Measurements from ENCODE around the gene PTPRE. TPM values are rescaled to one million over a fixed set of nuclear protein-coding genes. Genes with fewer than 3 reads are reported as not detected.

PTPRE gene
- 10 to 100 TPM; 11.2 to 21.1 (median 13.8) TPM for total RNA-seq
- polyA plus RNA-seq: 6.7 TPM
- long read RNA-seq, donor 1, full-length matches to known transcripts: 5 of 29 reads
- long read RNA-seq, donor 1, partial matches to known transcripts: 10 of 29 reads
- long read RNA-seq, donor 1, other reads (novel, unspliced or antisense): 14 of 29 reads
- long read RNA-seq, donor 2, full-length matches to known transcripts: 2 of 11 reads
- long read RNA-seq, donor 2, partial matches to known transcripts: 4 of 11 reads
- long read RNA-seq, donor 2, other reads (novel, unspliced or antisense): 5 of 11 reads
- long read RNA-seq, donor 3, full-length matches to known transcripts: 5 of 37 reads
- long read RNA-seq, donor 3, partial matches to known transcripts: 10 of 37 reads
- long read RNA-seq, donor 3, other reads (novel, unspliced or antisense): 22 of 37 reads
- long read RNA-seq, donor 4, full-length matches to known transcripts: 1 of 9 reads
- long read RNA-seq, donor 4, partial matches to known transcripts: 1 of 9 reads
- long read RNA-seq, donor 4, other reads (novel, unspliced or antisense): 7 of 9 reads

- 8% methylated on average over 78 of the region's 78 CpGs for WGBS
Observed at GRCh38 chr10:127906548-127907377, at the start of gene PTPRE. TSS of gene PTPRE (plus strand) at chr10:127907103. CDS start at chr10:128040882, 133,779 bp downstream.

GRCh38 chr10:127860592-127860991, 46.3 kb upstream of the PTPRE start:
- intact Hi-C loops (cut with DNase I): no loop called here
- WGBS: 91% methylated on average over 6 of the region's 6 CpGs
- H3K4me1 ChIP-seq (ENCODE audit: control insufficient read depth, insufficient read depth, low read length): no peaks in the 10 kb centered on the region
- no peaks in the 10 kb centered on the region for H3K27me3 ChIP-seq (ENCODE audit: control insufficient read depth, insufficient read depth)
- H3K9me3 ChIP-seq (ENCODE audit: control insufficient read depth, low read length): no peaks in the 10 kb centered on the region
- no peak for ATAC-seq
- no peak overlapping the region for H3K27ac ChIP-seq (ENCODE audit: low read length)
- no peak overlapping the region for H3K4me3 ChIP-seq (ENCODE audit: low read length)
- DNase-seq: no peak

More at GRCh38 chr10:127906548-127907377, at the start of gene PTPRE:
- Histone ChIP-seq H3K9me3 (ENCODE audit: control insufficient read depth, low read length) (no peaks in the 10 kb centered on the region), H3K27ac (ENCODE audit: low read length) (peak within 1 kb of the TSS; percentile 55), H3K27me3 (ENCODE audit: control insufficient read depth, insufficient read depth) (no peaks in the 10 kb centered on the region), H3K4me3 (ENCODE audit: low read length) (peak within 1 kb of the TSS; percentile 74), H3K4me1 (ENCODE audit: control insufficient read depth, insufficient read depth, low read length) (peaks cover 8% of the 10 kb centered on the region)
- ATAC-seq (peak; percentile 87 to 93), DNase-seq (peak; percentile 79 to 91 (median 90))
- intact Hi-C loops (cut with DNase I): loop anchor here (1.0 to 10.0 kb wide), 6 partner anchors 104 to 162 kb away; no protein-coding TSS in a partner anchor

DNA sequence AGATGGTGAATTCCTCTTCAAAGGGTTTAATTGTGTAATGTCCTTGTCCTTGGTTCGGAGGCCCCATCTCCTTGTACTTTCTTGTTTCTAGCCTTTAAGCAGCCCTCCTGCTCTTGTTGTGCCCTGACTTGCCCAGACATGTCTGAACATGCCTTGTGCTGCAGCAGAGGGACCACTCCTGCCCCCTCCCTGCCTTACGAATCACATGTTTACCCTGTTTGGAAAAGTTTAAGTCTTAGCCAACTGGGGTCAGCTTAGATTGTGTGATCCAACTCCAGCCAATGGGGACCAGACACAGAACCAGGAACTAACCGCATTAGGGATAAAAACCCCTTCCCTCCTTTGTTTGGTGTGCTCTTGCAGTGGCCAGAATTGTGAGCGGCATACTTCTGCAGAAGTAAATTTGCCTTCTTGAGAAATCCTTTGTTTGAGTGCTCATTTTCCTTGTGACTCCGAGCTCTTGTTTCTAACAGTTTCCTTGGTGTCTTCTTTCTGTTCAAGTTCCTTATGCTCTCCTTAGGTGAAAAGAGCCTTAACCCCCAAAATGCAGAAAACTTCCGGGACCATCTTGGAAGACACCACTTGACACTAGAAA, 43.6 kb upstream of the PTPRE start:
- H3K9me3 ChIP-seq (ENCODE audit: control insufficient read depth, low read length): no peaks in the 10 kb centered on the region
- 94% methylated on average over 6 of the region's 6 CpGs for WGBS
- DNase-seq: no peak
- H3K4me1 ChIP-seq (ENCODE audit: control insufficient read depth, insufficient read depth, low read length): no peaks in the 10 kb centered on the region
- H3K27ac ChIP-seq (ENCODE audit: low read length): no peak overlapping the region
- intact Hi-C loops (cut with DNase I): no loop called here
- no peaks in the 10 kb centered on the region for H3K27me3 ChIP-seq (ENCODE audit: control insufficient read depth, insufficient read depth)
- ATAC-seq: no peak
- H3K4me3 ChIP-seq (ENCODE audit: low read length): no peak overlapping the region

GRCh38 chr10:127866276-127867013, 40.5 kb upstream of the PTPRE start:
- Histone ChIP-seq H3K27ac (ENCODE audit: low read length) (no peak overlapping the region), H3K27me3 (ENCODE audit: control insufficient read depth, insufficient read depth) (no peaks in the 10 kb centered on the region), H3K4me3 (ENCODE audit: low read length) (no peak overlapping the region), H3K9me3 (ENCODE audit: control insufficient read depth, low read length) (no peaks in the 10 kb centered on the region), H3K4me1 (ENCODE audit: control insufficient read depth, insufficient read depth, low read length) (no peaks in the 10 kb centered on the region)
- ATAC-seq (no peak), DNase-seq (no peak)
- intact Hi-C loops (cut with DNase I): no loop called here
- WGBS: 67% methylated on average over 8 of the region's 8 CpGs

DNA sequence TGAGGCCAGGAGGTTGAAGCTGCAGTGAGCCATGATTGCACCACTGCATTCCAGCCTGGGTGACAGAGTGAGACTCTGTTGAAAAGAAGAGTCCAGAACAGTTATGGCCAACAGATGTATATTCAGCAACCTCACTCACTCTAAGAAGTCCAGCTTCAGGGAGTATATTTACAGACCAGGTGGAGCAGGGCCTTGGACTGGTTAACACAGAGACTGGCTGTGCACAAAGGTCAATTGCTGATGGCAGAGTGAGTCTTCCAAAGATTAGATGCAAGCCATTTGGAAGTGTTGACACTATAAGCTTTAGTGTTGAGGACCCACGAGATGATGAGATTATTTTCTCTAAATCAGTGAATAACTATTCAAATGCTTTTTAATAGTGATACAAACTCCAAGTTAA, 39.1 kb upstream of the PTPRE start:
- H3K9me3 ChIP-seq (ENCODE audit: control insufficient read depth, low read length): no peaks in the 10 kb centered on the region
- no peaks in the 10 kb centered on the region for H3K27me3 ChIP-seq (ENCODE audit: control insufficient read depth, insufficient read depth)
- ATAC-seq: no peak
- DNase-seq: no peak
- H3K4me1 ChIP-seq (ENCODE audit: control insufficient read depth, insufficient read depth, low read length): no peaks in the 10 kb centered on the region
- no peak overlapping the region for H3K27ac ChIP-seq (ENCODE audit: low read length)
- WGBS: 69% methylated on average over 1 of the region's 1 CpG
- intact Hi-C loops (cut with DNase I): no loop called here
- no peak overlapping the region for H3K4me3 ChIP-seq (ENCODE audit: low read length)

GRCh38 chr10:127869329-127869728, 37.6 kb upstream of the PTPRE start:
- DNase-seq: no peak
- Histone ChIP-seq H3K9me3 (ENCODE audit: control insufficient read depth, low read length) (no peaks in the 10 kb centered on the region), H3K27me3 (ENCODE audit: control insufficient read depth, insufficient read depth) (no peaks in the 10 kb centered on the region), H3K4me1 (ENCODE audit: control insufficient read depth, insufficient read depth, low read length) (no peaks in the 10 kb centered on the region), H3K27ac (ENCODE audit: low read length) (no peak overlapping the region), H3K4me3 (ENCODE audit: low read length) (no peak overlapping the region)
- no peak for ATAC-seq
- intact Hi-C loops (cut with DNase I): no loop called here

DNA sequence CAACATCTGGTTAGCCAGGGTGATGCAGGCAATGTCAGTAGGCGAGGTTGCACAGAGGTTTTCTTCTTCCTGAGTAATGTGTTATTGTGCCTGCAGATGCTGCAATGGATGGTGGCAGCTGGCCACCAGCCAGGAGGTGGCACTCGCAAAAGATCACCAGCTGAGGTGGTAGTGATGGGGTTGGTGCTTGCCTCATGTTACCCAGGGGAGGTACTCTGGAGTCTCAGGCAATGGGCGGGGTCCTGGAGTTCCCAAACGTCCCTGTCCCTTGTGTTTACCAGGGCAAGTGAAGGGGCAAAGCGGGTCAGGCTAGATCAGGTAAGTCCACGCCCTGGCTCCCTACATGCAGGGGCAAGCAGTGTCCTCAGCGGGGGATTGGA, 35.3 kb upstream of the PTPRE start:
- WGBS: 60% methylated on average over 7 of the region's 7 CpGs
- intact Hi-C loops (cut with DNase I): no loop called here

DNA sequence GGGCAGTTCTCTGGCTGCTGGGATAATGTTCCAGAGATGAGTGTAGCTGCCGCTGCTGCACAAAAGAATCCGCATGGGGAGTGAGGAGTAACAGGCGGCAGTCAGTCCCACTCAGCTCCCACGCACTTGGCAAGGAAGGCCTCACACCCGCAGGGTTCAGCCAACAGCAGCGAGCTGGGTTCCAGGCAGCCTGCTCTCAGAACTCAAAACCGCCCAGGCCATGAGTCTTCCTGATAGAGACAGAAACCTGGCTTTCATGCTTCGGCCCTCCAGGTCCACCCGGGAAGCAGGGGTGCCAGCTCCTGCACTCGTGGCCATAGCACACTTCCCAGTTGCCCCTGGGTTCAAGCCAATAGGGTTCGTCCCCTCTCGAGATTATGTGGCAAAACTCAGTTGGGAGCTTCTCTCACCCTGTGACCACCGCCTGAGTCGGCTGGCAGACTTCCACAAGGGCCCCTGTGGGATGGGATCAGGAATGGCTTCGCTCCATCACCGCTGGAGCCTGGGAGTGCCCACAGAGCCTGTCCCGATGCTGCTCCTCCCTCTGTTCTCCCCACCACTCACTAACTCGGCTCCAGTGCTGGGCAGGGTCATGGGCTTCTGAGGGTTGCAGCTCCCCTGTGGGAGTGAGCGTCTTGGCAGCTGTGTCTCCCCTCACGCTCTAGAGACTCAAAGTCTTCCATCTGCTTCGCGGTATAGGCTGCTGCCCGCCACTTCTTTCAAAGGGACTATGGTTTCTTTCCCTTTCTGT, 34.7 kb upstream of the PTPRE start:
- Histone ChIP-seq H3K4me1 (ENCODE audit: control insufficient read depth, insufficient read depth, low read length) (no peaks in the 10 kb centered on the region), H3K4me3 (ENCODE audit: low read length) (no peak overlapping the region), H3K27me3 (ENCODE audit: control insufficient read depth, insufficient read depth) (no peaks in the 10 kb centered on the region), H3K9me3 (ENCODE audit: control insufficient read depth, low read length) (no peaks in the 10 kb centered on the region), H3K27ac (ENCODE audit: low read length) (no peak overlapping the region)
- DNase-seq (peak; percentile 67 to 87 (median 82)), ATAC-seq (peak; percentile 83)
- intact Hi-C loops (cut with DNase I): no loop called here
- WGBS: 51% methylated on average over 23 of the region's 23 CpGs

More for the DNA sequence above, 35.3 kb upstream of the PTPRE start:
- no peaks in the 10 kb centered on the region for H3K27me3 ChIP-seq (ENCODE audit: control insufficient read depth, insufficient read depth)
- DNase-seq (no peak), ATAC-seq (no peak)
- no peak overlapping the region for H3K27ac ChIP-seq (ENCODE audit: low read length)
- H3K9me3 ChIP-seq (ENCODE audit: control insufficient read depth, low read length): no peaks in the 10 kb centered on the region
- H3K4me1 ChIP-seq (ENCODE audit: control insufficient read depth, insufficient read depth, low read length): no peaks in the 10 kb centered on the region
- H3K4me3 ChIP-seq (ENCODE audit: low read length): no peak overlapping the region

DNA sequence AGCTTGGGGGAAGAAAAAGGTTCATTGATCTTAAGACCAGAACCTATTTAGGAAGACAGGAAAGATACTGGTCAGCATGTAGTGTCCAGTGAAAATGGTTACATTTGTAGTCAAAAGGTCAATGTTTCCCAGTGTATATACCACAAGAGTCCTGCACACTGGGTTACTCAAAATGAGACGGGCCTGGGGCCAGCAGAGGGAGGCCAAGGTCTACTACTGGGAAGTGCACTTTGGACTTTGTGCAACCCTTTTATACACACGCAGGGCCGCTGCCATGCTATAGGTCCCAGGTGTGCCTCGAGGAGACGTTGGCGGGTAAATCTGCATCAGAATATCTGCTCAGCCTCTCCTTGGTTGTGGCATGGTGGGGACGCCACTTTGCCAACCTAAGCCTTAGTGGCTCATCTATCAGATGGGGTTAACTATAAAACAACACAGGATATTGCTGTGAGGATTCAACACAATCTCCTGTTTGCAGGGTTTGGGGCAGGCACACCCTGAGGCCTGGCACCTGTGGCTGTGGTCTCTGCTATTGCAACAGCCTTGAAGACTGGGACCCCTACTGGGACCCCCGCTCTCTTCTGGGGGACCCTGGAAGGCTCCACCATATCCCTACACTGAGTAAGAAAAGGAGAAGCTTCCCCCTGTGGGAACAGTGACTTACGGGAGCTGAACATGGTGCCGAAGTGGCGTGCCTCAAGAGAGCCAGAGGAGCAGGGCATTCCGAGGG, 33.9 kb upstream of the PTPRE start:
- no peak overlapping the region for H3K27ac ChIP-seq (ENCODE audit: low read length)

More for the DNA sequence above, 33.9 kb upstream of the PTPRE start:
- Histone ChIP-seq H3K27me3 (ENCODE audit: control insufficient read depth, insufficient read depth) (no peaks in the 10 kb centered on the region), H3K9me3 (ENCODE audit: control insufficient read depth, low read length) (no peaks in the 10 kb centered on the region), H3K4me3 (ENCODE audit: low read length) (no peak overlapping the region), H3K4me1 (ENCODE audit: control insufficient read depth, insufficient read depth, low read length) (no peaks in the 10 kb centered on the region)
- peak in 1 of 3 donors; percentile 63 for DNase-seq
- WGBS: 86% methylated on average over 12 of the region's 12 CpGs
- intact Hi-C loops (cut with DNase I): no loop called here
- peak; percentile 27 to 44 for ATAC-seq

Measured in right cardiac atrium (tissue), 5 donors.